HepG2 (cell line): ENCODE measurements around the gene GNG2. TPM values are rescaled to one million over a fixed set of nuclear protein-coding genes. Genes with fewer than 3 reads are reported as not detected.
A peak's percentile ranks its signal among the peaks of the same experiment; 100 is the strongest.

Source experiments
- ATAC-seq: fragments of 200-7000 bp; cut with Tn5 transposase; 3 replicates; pipeline ENCODE4 v1.9.1; 2020; ENCODE audit warnings: mild to moderate bottlenecking, moderate library complexity
- BruUV-seq: library from RNA; stranded (reverse); fragments of 400-500 nt; replicated peaks from 2 replicates; lab custom pipeline; 2021; lab: Mats Ljungman, UMichigan
- CTCF ChIA-PET: fragments of 300-600 bp; formaldehyde crosslinking; extraction: SDS; loops from one replicate; lab custom pipeline; 2021; ENCODE audit warnings: low total read pairs, inconsistent platforms, low intra/inter-chr PET ratio; lab: Yijun Ruan, JAX
- POLR2A ChIA-PET: fragments of 350-600 bp; sonication (Branson Sonifier 250); formaldehyde crosslinking; loops from one replicate; lab custom pipeline; 2020; ENCODE audit warnings: antibody characterized with exemption, inconsistent platforms; lab: Yijun Ruan, JAX
- DNase-seq: peaks from one replicate; pipeline ENCODE4 v3.0.0-alpha.2; 2015; ENCODE audit warnings: low spot score
- FAIRE-seq: peaks from 3 replicates; lab custom pipeline; 2011; peaks lifted over from hg19 to GRCh38; lab: Jason Lieb, UNC
- H2AFZ ChIP-seq: one replicate; pipeline ENCODE4 v1.6.1; 2011; ENCODE audit warnings: low read length, inconsistent platforms
- H3K27ac ChIP-seq: fragments of 300-600 bp; 3 replicates; pipeline ENCODE4 v1.8.0; 2011; ENCODE audit warnings: mixed run types, mild to moderate bottlenecking, mixed read lengths, low read length, inconsistent platforms; ENCODE audit not compliant: insufficient read depth; ENCODE audit errors: extremely low read length
- H3K27me3 ChIP-seq, 2 experiments: fragments of 200-600 bp in 1 of 2; 2 replicates in 1 of 2; 3 replicates in 1 of 2; pipeline versions ENCODE4 v1.6.0 to v1.8.0; 2011; ENCODE audit warnings: low read length in 2 of 2, mild to moderate bottlenecking in 2 of 2, moderate library complexity in 2 of 2, inconsistent platforms in 1 of 2; ENCODE audit not compliant: insufficient read depth in 2 of 2, control insufficient read depth in 1 of 2
- H3K36me3 ChIP-seq, 2 experiments: fragments of 200-600 bp in 1 of 2; replicated peaks in 1 of 2; 2 replicates in 1 of 2; 3 replicates in 1 of 2; pipeline versions ENCODE4 v1.5.1 to v1.8.0; 2011; ENCODE audit warnings: low read length in 2 of 2, inconsistent platforms in 1 of 2; ENCODE audit not compliant: insufficient read depth in 2 of 2, control insufficient read depth in 1 of 2
- H3K4me1 ChIP-seq: 2 replicates; pipeline ENCODE4 v1.5.1; 2012; ENCODE audit warnings: low read length, inconsistent platforms; ENCODE audit not compliant: insufficient read depth
- H3K4me2 ChIP-seq: 2 replicates; pipeline ENCODE4 v1.6.0; 2011; ENCODE audit warnings: low read depth, low read length, inconsistent platforms
- H3K4me3 ChIP-seq, 3 experiments: fragments of 200-600 bp in 1 of 3; sonication (generic), shearing (Covaris generic) in 1 of 3; replicated peaks in 1 of 3; 2 replicates each; pipeline ENCODE4 v1.5.1; 2011 to 2016; ENCODE audit warnings: low read length in 3 of 3, inconsistent platforms in 2 of 3, low read depth in 2 of 3, mild to moderate bottlenecking in 2 of 3, control low read depth in 1 of 3, mixed read lengths in 1 of 3; ENCODE audit not compliant: insufficient read depth in 1 of 3
- H3K79me2 ChIP-seq: one replicate; pipeline ENCODE4 v1.6.1; 2011; ENCODE audit warnings: low read length, inconsistent platforms; ENCODE audit not compliant: insufficient read depth
- H3K9ac ChIP-seq: 2 replicates; pipeline ENCODE4 v1.6.0; 2011; ENCODE audit warnings: mild to moderate bottlenecking, low read depth, low read length, inconsistent platforms; ENCODE audit not compliant: insufficient read depth
- H3K9me3 ChIP-seq: 2 replicates; pipeline ENCODE4 v1.5.1; 2012; ENCODE audit warnings: mild to moderate bottlenecking, low read length
- H4K20me1 ChIP-seq: 2 replicates; pipeline ENCODE4 v1.6.0; 2011; ENCODE audit warnings: inconsistent platforms, mild to moderate bottlenecking, low read length, moderate library complexity; ENCODE audit not compliant: insufficient read depth
- AHR ChIP-seq: IDR thresholded peaks from 2 replicates; pipeline ENCODE4 v1.6.1; 2018; ENCODE audit warnings: missing genetic modification reagents, missing compliant biosample characterization
- CTCF ChIP-seq: sonication (generic); formaldehyde crosslinking; IDR thresholded peaks from 2 replicates; pipeline ENCODE4 v1.5.0; 2020; ENCODE audit warnings: mild to moderate bottlenecking, missing genetic modification reagents, moderate library complexity
- EHMT2 ChIP-seq: fragments of 200-600 bp; sonication (generic); IDR thresholded peaks from 2 replicates; pipeline ENCODE4 v1.7.0; 2017; ENCODE audit warnings: antibody characterized with exemption, low read depth, low read length, borderline replicate concordance
- GPBP1L1 ChIP-seq: sonication (generic); formaldehyde crosslinking; IDR thresholded peaks from 2 replicates; pipeline ENCODE4 v1.5.0; 2020; ENCODE audit warnings: mild to moderate bottlenecking, missing genetic modification reagents
- MAFK ChIP-seq, 2 experiments: IDR thresholded peaks in 1 of 2; conservative IDR thresholded peaks in 1 of 2; 2 replicates each; pipeline ENCODE4 v1.6.1; 2011; ENCODE audit warnings: improper control_type of control experiment in 2 of 2, low read length in 2 of 2
- MAZ ChIP-seq, 2 experiments: sonication (generic) in 1 of 2; formaldehyde crosslinking in 1 of 2; IDR thresholded peaks; 2 replicates each; pipeline versions ENCODE4 v1.5.0 to v1.6.1; 2012 to 2020; ENCODE audit warnings: low read depth in 2 of 2, mild to moderate bottlenecking in 2 of 2, borderline replicate concordance in 1 of 2, improper control_type of control experiment in 1 of 2, low read length in 1 of 2, missing genetic modification reagents in 1 of 2, moderate library complexity in 1 of 2
- SMC3 ChIP-seq: IDR thresholded peaks from 2 replicates; pipeline ENCODE4 v1.6.1; 2011; ENCODE audit warnings: low read length, improper control_type of control experiment
- STAG1 ChIP-seq: sonication (generic); formaldehyde crosslinking; IDR thresholded peaks from 2 replicates; pipeline ENCODE4 v1.4.0; 2020; ENCODE audit warnings: missing genetic modification reagents
- XRCC5 ChIP-seq: fragments of 200-400 bp; formaldehyde crosslinking; optimal IDR thresholded peaks from 2 replicates; pipeline ENCODE3; 2017; ENCODE audit warnings: mild to moderate bottlenecking, low read length
- ZNF121 ChIP-seq: sonication (generic); formaldehyde crosslinking; IDR thresholded peaks from 2 replicates; pipeline ENCODE4 v1.5.0; 2020; ENCODE audit warnings: mild to moderate bottlenecking, missing genetic modification reagents
- ZNF460 ChIP-seq: sonication (generic); formaldehyde crosslinking; IDR thresholded peaks from 2 replicates; pipeline ENCODE4 v1.5.1; 2020; ENCODE audit warnings: missing genetic modification reagents, mild to moderate bottlenecking, borderline replicate concordance
- ZNF558 ChIP-seq: sonication (generic); formaldehyde crosslinking; IDR thresholded peaks from 2 replicates; pipeline ENCODE4 v1.9.0; 2022; ENCODE audit warnings: mild to moderate bottlenecking, missing genetic modification reagents, borderline replicate concordance
- WGBS: methylation state at CpG from one replicate; pipeline ENCODE4 v1.1.6; 2017; ENCODE audit warnings: low lambda C conversion rate; 5-methylcytosine and 5-hydroxymethylcytosine counted together
- in situ Hi-C: cut with HindIII; loops from 2 replicates; pipeline ENCODE4 v1.10.0; 2017; ENCODE audit warnings: low pct_unique_long_range_greater_than_20kb; ENCODE audit not compliant: extremely low pct_ligation_motif_present
- intact Hi-C: fragments of 100-400 bp; cut with micrococcal nuclease; formaldehyde crosslinking; loops from one replicate; pipeline ENCODE4 v1.10.0; 2022; ENCODE audit not compliant: unreplicated experiment
- polyA plus RNA-seq, 8 experiments: library from polyadenylated mRNA; depleted of rRNA in 3 of 8; stranded (reverse) in 7 of 8; unstranded in 1 of 8; fragments of >200 nt; fragmentation: Illumina TruSeq in 4 of 8; extraction: Trizol in 4 of 8; gene quantifications; 2 replicates each; pipeline versions ENCODE4 v1.2.1 to v1.2.3, GENCODE V29; 2011 to 2016; ENCODE audit warnings: low read depth in 4 of 8, missing spikeins in 1 of 8, mixed read lengths in 1 of 8; ENCODE audit not compliant: insufficient read depth in 1 of 8
- total RNA-seq, 5 experiments: library from RNA; depleted of rRNA; stranded (reverse); fragments of >200 nt; fragmentation: Illumina TruSeq; extraction: Trizol; gene quantifications; 2 replicates each; pipeline ENCODE4 v1.2.3, GENCODE V29; 2016; ENCODE audit warnings: low read depth in 1 of 5
- TF ChIP-seq, protein P1 (sequence below): sonication (generic); formaldehyde crosslinking; IDR thresholded peaks from 2 replicates; pipeline ENCODE4 v1.4.0; 2020; ENCODE audit warnings: mild to moderate bottlenecking, missing genetic modification reagents

GNG2 gene
- total and polyA plus RNA-seq, 2 of the 13 experiments (the other 11 are each of a cell fraction or from before 2014, with no cell fraction given): not detected

GRCh38 chr14:51978681-51979085 lies 118.3 kb downstream of the GNG2 start:
- Histone ChIP-seq H2AFZ (no peak overlapping the region), H3K27me3 (peaks cover 0 to 19% of the 10 kb centered on the region in 2 experiments; a peak in 3 of 5 replicates), H3K79me2 (no peaks in the 10 kb centered on the region), H3K4me3 (no peak overlapping the region), H4K20me1 (no peaks in the 10 kb centered on the region), H3K27ac (no peak overlapping the region), H3K9ac (no peak overlapping the region), H3K9me3 (no peaks in the 10 kb centered on the region), H3K4me2 (no peak overlapping the region), H3K4me1 (no peaks in the 10 kb centered on the region), H3K36me3 (no peaks in the 10 kb centered on the region)
- 0% methylated on average over 2 of the region's 2 CpGs for WGBS
- intact Hi-C loops: loop anchor here (1.0 to 2.0 kb wide), 2 partner anchors 11 to 696 kb away; partner anchors contain the start of gene RTRAF
- TF ChIP-seq ZNF121: no peak
- no peak for TF ChIP-seq EHMT2
- TF ChIP-seq, protein P1, sequence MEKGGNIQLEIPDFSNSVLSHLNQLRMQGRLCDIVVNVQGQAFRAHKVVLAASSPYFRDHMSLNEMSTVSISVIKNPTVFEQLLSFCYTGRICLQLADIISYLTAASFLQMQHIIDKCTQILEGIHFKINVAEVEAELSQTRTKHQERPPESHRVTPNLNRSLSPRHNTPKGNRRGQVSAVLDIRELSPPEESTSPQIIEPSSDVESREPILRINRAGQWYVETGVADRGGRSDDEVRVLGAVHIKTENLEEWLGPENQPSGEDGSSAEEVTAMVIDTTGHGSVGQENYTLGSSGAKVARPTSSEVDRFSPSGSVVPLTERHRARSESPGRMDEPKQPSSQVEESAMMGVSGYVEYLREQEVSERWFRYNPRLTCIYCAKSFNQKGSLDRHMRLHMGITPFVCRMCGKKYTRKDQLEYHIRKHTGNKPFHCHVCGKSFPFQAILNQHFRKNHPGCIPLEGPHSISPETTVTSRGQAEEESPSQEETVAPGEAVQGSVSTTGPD (CRISPR knock-in tag): no peak
- no peak for FAIRE-seq
- CTCF ChIA-PET: no interaction called here
- POLR2A ChIA-PET: no interaction called here
- DNase-seq: no peak
- ATAC-seq: no peak
- BruUV-seq: no TSS peak
- in situ Hi-C loops: no loop called here

- in situ Hi-C loops: no loop called here
- TF ChIP-seq MAFK (conservative IDR thresholded peaks at IDR 0.05 in 1 of 2, IDR thresholded peaks at IDR 0.05 in 1 of 2; ENCODE audit: low read length in 2 of 2): peak; percentile 23 to 36; a peak in 1 of 4 replicates
- TF ChIP-seq GPBP1L1 (CRISPR knock-in tag): no peak
- TF ChIP-seq CTCF (CRISPR knock-in tag): peak; percentile 84
- TF ChIP-seq STAG1 (CRISPR knock-in tag): peak; percentile 53
- no peak for TF ChIP-seq ZNF558
- TF ChIP-seq XRCC5: peak; percentile 70
- TF ChIP-seq ZNF460 (CRISPR knock-in tag): no peak
- TF ChIP-seq AHR (CRISPR knock-in tag): no peak
- TF ChIP-seq MAZ (IDR thresholded peaks at IDR 0.05; ENCODE audit: borderline replicate concordance, low read depth, low read length): no peak
- TF ChIP-seq MAZ (CRISPR knock-in tag; IDR thresholded peaks at IDR 0.05; ENCODE audit: low read depth): no peak
- peak; percentile 61 for TF ChIP-seq SMC3
Measured at GRCh38 chr14:51979088-51979709, 118.8 kb downstream of the GNG2 start.

More at GRCh38 chr14:51979088-51979709, 118.8 kb downstream of the GNG2 start:
- WGBS: 25% methylated on average over 17 of the region's 17 CpGs
- H3K27me3 ChIP-seq: peaks cover 0 to 19% of the 10 kb centered on the region in 2 experiments; a peak in 3 of 5 replicates
- H3K9ac ChIP-seq: no peak overlapping the region
- H3K4me3 ChIP-seq: no peak overlapping the region
- DNase-seq (peak; percentile 62), ATAC-seq (peak; percentile 85), FAIRE-seq (peak; percentile 88)
- BruUV-seq: no TSS peak
- no peaks in the 10 kb centered on the region for H3K36me3 ChIP-seq
- no peaks in the 10 kb centered on the region for H3K4me1 ChIP-seq
- ChIA-PET POLR2A (no interaction called here), CTCF (interaction anchor here (0.6 kb wide), 2 partner anchors 152 to 698 kb away, joined by 3 to 4 read pairs; no protein-coding TSS in a partner anchor)
- H3K27ac ChIP-seq: no peak overlapping the region
- H3K9me3 ChIP-seq: no peaks in the 10 kb centered on the region
- no peaks in the 10 kb centered on the region for H4K20me1 ChIP-seq
- H3K79me2 ChIP-seq: no peaks in the 10 kb centered on the region
- no peak overlapping the region for H2AFZ ChIP-seq
- H3K4me2 ChIP-seq: no peak overlapping the region
- intact Hi-C loops: loop anchor here (1.0 to 2.0 kb wide), 2 partner anchors 10 to 696 kb away; partner anchors contain the start of gene RTRAF
